ENCODE measurements around the gene KIRREL1. TPM values are rescaled to one million over a fixed set of nuclear protein-coding genes. Genes with fewer than 3 reads are reported as not detected.
A peak's percentile ranks its signal among the peaks of the same experiment; 100 is the strongest.

Gene KIRREL1
- total RNA-seq, 1 experiment from 2014 or later: 42.4 TPM

GRCh38 chr1:157965584-157965983 lies 27.9 kb upstream of the KIRREL1 start (continued):
- no peak for TF ChIP-seq STAT6 (CRISPR knock-in tag; conservative IDR thresholded peaks at IDR 0.05; ENCODE audit: low read depth)
- TF ChIP-seq KAT7 (CRISPR knock-in tag; IDR thresholded peaks at IDR 0.05; ENCODE audit: borderline replicate concordance): no peak
- TF ChIP-seq AFF4 (CRISPR knock-in tag; IDR thresholded peaks at IDR 0.05; ENCODE audit: borderline replicate concordance): no peak
- no peak for TF ChIP-seq TEAD1 (CRISPR knock-in tag; IDR thresholded peaks at IDR 0.05)
- TF ChIP-seq, protein P1, sequence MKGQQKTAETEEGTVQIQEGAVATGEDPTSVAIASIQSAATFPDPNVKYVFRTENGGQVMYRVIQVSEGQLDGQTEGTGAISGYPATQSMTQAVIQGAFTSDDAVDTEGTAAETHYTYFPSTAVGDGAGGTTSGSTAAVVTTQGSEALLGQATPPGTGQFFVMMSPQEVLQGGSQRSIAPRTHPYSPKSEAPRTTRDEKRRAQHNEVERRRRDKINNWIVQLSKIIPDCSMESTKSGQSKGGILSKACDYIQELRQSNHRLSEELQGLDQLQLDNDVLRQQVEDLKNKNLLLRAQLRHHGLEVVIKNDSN (CRISPR knock-in tag; IDR thresholded peaks at IDR 0.05): no peak
- TF ChIP-seq, protein P2, sequence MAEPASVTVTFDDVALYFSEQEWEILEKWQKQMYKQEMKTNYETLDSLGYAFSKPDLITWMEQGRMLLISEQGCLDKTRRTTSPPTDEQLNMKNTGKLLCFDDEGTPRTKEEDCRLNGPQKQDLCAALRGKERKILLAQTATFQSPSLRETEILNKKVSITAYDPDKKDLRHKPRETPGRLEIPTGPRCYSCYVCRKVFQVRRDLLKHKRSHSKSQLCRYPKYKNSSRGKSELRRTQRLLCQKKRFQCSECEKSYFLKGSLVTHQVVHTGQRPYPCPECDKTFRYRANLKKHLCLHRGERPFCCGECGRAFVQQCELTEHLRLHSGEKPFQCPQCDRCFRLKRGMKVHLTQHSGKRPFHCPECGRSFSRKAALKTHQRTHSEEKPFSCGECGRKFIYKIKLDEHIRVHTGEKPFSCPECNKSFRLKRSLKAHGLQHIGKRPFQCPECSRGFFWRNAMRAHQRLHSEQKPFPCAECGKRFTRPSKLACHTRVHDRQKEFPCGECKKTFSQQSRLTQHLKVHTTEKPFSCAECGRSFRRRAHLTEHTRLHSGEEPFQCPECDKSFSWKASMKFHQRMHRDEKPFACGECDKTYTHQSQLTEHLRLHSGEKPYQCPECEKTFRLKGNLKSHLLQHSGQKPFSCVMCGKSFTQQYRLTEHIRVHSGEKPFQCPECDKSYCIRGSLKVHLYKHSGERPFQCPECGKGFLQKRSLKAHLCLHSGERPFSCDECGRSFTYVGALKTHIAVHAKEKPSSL (CRISPR knock-in tag; conservative IDR thresholded peaks at IDR 0.05): no peak

GRCh38 chr1:157966031-157966537 lies 27.4 kb upstream of the KIRREL1 start:
- TF ChIP-seq NR3C1 (CRISPR knock-in tag; conservative IDR thresholded peaks at IDR 0.05; ENCODE audit: low read depth): no peak
- no peak for TF ChIP-seq MAX (CRISPR knock-in tag; IDR thresholded peaks at IDR 0.05)
- TF ChIP-seq PRRX2 (CRISPR knock-in tag; IDR thresholded peaks at IDR 0.05): no peak
- peak; percentile 71 for TF ChIP-seq ZNF423 (CRISPR knock-in tag; IDR thresholded peaks at IDR 0.05)
- no peak for TF ChIP-seq AR (CRISPR knock-in tag; IDR thresholded peaks at IDR 0.05)
- no peak for TF ChIP-seq CREB1 (CRISPR knock-in tag; IDR thresholded peaks at IDR 0.05)
- CTCF ChIA-PET: interaction anchor here (0.5 to 18.1 kb wide), 8 partner anchors 18 to 155 kb away, joined by 3 to 820 read pairs (median 5); partner anchors contain the start of gene KIRREL1
- Mint-ChIP-seq H3K27ac (no peak overlapping the region), H3K36me3 (peaks cover 7% of the 10 kb centered on the region; the same call in 1 of the 2 replicates), H3K9me3 (peaks cover 8% of the 10 kb centered on the region), H3K4me1 (peaks cover 14% of the 10 kb centered on the region), H3K4me3 (no peak overlapping the region), H3K27me3 (ENCODE audit: low read depth) (no peaks in the 10 kb centered on the region)
- no peak for DNase-seq (ENCODE audit: low spot score)
- POLR2A ChIA-PET: interaction anchor here (0.7 kb wide), 1 partner anchor 152 kb away, joined by 3 read pairs; no protein-coding TSS in a partner anchor
- no peak for ATAC-seq

Measured in WTC11 (cell line).